ENCODE measurements around the gene HNRNPDL. TPM values are rescaled to one million over a fixed set of nuclear protein-coding genes. Genes with fewer than 3 reads are reported as not detected.
"Not testable (repeated sequence)": the region's sequence is repeated elsewhere in the genome, so short reads cannot be mapped to it uniquely, and the experiment has no call there.

The HNRNPDL gene
- total RNA-seq: 100 to 1,000 TPM in 1 of 2 donors, 10 to 100 TPM in 1; 95.5 to 137 TPM

DNA sequence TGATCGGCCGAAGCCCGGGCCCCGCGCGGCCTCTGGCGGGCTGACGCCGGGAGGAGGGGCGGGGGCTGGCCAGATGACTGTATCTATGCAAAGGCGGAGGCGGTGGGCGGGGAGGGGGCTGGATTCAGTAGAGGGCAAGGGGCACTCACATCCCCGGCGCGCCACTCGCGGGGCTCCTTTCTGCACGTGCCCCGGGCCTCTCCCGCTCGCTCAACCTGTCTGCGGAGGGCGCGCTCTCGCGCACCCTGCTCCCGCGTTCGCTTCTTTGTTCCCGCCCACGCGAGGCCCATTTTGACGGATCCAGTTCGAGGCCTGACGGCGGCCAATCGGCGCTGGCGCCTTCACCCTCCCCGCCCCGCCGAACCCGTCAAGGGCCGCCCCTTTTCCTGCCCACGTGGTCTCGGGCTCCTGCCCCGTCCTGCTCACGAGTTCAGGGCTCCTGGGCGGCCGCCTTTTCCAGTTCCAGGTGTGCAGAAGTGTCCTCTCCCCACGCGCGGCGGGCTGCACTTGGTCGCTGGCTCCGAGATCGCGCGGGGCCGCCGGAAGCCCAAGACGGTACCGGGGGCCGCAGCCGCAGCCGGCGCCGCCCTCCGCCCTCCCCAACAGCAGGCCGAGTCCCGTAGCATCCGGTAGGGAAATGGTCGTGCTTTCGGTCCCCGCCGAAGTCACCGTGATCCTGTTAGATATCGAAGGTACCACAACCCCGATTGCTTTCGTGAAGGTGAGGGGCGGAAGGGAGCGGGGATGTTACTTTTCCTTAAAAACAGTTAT, at the start of gene HNRNPDL, which contains the start of gene ENOPH1:
Gene HNRNPDL, minus strand, starts transcription at position 270 of the 771 bp plus-strand sequence. CDS start 772 bp downstream, outside the sequence.
Gene ENOPH1, plus strand, starts transcription at position 398 of the 771 bp plus-strand sequence. Its CDS starts 240 bp downstream, at position 638.
- intact Hi-C loops (cut with DNase I): no loop called here
- H3K9me3 ChIP-seq: no peaks in the 10 kb centered on the region
- H3K27ac ChIP-seq: peak within 1 kb of the TSS; percentile 97
- H3K4me1 ChIP-seq: peaks cover 12% of the 10 kb centered on the region
- TF ChIP-seq, protein P1, sequence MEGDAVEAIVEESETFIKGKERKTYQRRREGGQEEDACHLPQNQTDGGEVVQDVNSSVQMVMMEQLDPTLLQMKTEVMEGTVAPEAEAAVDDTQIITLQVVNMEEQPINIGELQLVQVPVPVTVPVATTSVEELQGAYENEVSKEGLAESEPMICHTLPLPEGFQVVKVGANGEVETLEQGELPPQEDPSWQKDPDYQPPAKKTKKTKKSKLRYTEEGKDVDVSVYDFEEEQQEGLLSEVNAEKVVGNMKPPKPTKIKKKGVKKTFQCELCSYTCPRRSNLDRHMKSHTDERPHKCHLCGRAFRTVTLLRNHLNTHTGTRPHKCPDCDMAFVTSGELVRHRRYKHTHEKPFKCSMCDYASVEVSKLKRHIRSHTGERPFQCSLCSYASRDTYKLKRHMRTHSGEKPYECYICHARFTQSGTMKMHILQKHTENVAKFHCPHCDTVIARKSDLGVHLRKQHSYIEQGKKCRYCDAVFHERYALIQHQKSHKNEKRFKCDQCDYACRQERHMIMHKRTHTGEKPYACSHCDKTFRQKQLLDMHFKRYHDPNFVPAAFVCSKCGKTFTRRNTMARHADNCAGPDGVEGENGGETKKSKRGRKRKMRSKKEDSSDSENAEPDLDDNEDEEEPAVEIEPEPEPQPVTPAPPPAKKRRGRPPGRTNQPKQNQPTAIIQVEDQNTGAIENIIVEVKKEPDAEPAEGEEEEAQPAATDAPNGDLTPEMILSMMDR (IDR thresholded peaks at IDR 0.05): no peak
- peak within 1 kb of the TSS; percentile 91 to 95 for H3K9ac ChIP-seq (ENCODE audit: low read depth in 2 of 2, low read length in 2 of 2)
- peak within 1 kb of the TSS; percentile 73 for H3K4me3 ChIP-seq
- peak; percentile 97 for DNase-seq
- H3K27me3 ChIP-seq: no peaks in the 10 kb centered on the region
- H3K36me3 ChIP-seq: peaks cover 5% of the 10 kb centered on the region

GRCh38 chr4:82479562-82479961, 49.3 kb upstream of the HNRNPDL start:
- Histone ChIP-seq H3K36me3 (no peaks in the 10 kb centered on the region), H3K27me3 (no peaks in the 10 kb centered on the region), H3K9ac (ENCODE audit: low read depth in 2 of 2, low read length in 2 of 2) (no peak overlapping the region), H3K27ac (no peak overlapping the region), H3K4me3 (no peak overlapping the region), H3K9me3 (no peaks in the 10 kb centered on the region), H3K4me1 (no peaks in the 10 kb centered on the region)
- TF ChIP-seq, protein P1 (IDR thresholded peaks at IDR 0.05): no peak
- intact Hi-C loops (cut with DNase I): no loop called here
- no peak for DNase-seq

GRCh38 chr4:82477469-82477868, 47.2 kb upstream of the HNRNPDL start:
- H3K4me1 ChIP-seq; H3K36me3 ChIP-seq; H3K9ac ChIP-seq (ENCODE audit: low read depth in 2 of 2, low read length in 2 of 2); H3K4me3 ChIP-seq; DNase-seq; H3K27ac ChIP-seq; H3K9me3 ChIP-seq; H3K27me3 ChIP-seq; intact Hi-C loops (cut with DNase I): not testable (repeated sequence)

DNA sequence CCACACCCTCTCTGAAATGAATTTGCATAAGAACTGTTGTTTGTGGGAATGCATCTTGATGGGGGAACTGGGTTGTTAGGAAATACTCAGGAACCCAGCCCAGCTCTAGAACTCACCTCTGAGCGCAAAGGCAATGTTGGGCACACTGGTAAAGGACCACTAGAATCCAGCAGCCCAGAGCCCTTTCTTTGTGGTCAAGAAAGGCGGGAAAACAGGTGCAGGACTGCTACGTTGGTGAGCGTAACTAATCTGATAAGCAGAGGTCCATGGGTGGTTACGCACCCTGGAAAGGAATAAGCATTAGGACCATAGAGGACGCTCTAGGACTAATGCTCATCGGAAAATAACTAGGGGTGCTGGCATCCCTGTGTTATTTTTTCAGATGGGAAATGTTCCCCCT, 45.7 kb upstream of the HNRNPDL start:
- H3K9me3 ChIP-seq; H3K27ac ChIP-seq; DNase-seq; H3K4me3 ChIP-seq; H3K4me1 ChIP-seq; H3K9ac ChIP-seq (ENCODE audit: low read depth in 2 of 2, low read length in 2 of 2); H3K36me3 ChIP-seq; intact Hi-C loops (cut with DNase I); H3K27me3 ChIP-seq: not testable (repeated sequence)

DNA sequence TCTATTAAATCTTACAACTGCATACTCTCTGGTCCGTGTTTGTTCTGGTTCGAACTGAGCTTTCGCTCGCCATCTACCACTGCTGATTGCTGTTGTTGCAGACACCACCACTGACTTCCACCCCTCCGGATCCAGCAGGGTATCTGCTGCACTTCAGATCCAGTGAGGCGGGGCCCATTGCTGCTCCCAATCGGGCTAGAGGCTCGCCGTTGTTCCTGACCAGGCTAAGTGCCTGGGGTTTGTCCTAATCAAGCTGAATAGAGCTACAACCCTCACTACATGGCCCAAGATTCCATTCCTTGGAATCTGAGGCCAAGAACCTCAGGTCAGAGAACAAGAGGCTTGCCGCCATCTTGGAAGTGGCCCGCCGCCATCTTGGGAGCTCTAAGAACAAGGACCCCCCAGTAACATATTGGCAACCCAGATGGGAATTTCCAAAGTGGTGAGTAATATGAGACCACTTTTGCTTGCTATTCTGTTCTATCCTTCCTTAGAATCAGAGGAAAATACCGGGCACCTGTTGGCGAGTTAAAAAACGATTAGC, 43.4 kb upstream of the HNRNPDL start:
- H3K4me1 ChIP-seq: no peaks in the 10 kb centered on the region
- no peak overlapping the region for H3K9ac ChIP-seq (ENCODE audit: low read depth in 2 of 2, low read length in 2 of 2)
- no peak overlapping the region for H3K27ac ChIP-seq
- TF ChIP-seq, protein P1 (IDR thresholded peaks at IDR 0.05): no peak
- intact Hi-C loops (cut with DNase I): no loop called here
- no peaks in the 10 kb centered on the region for H3K36me3 ChIP-seq
- H3K27me3 ChIP-seq: no peaks in the 10 kb centered on the region
- no peaks in the 10 kb centered on the region for H3K9me3 ChIP-seq
- no peak overlapping the region for H3K4me3 ChIP-seq
- DNase-seq: no peak

DNA sequence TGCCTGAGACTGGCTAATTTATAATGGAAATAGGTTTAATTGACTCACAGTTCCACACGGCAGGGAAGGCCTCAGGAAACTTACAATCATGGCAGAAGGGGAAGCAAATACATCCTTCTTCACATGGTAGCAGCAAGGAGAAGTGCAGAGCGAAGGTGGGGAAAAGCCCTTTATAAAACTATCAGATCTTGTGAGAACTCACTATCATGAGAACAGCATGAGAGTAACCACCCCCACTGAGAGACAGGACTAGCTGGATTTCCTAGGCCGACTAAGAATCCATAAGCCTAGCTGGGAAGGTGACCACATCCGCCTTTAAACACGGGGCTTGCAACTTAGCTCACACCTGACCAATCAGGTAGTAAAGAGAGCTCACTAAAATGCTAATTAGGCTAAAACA, 42.8 kb upstream of the HNRNPDL start:
- H3K36me3 ChIP-seq; H3K27ac ChIP-seq; DNase-seq; H3K9ac ChIP-seq (ENCODE audit: low read depth in 2 of 2, low read length in 2 of 2); intact Hi-C loops (cut with DNase I); H3K27me3 ChIP-seq; H3K4me3 ChIP-seq; H3K9me3 ChIP-seq; H3K4me1 ChIP-seq: not testable (repeated sequence)
